ENCODE measurements around the gene RAPGEF1. TPM values are rescaled to one million over a fixed set of nuclear protein-coding genes. Genes with fewer than 3 reads are reported as not detected.

RAPGEF1 gene
- total and polyA plus RNA-seq, 2 experiments from 2014 or later: 9.9 to 82.8 TPM

GRCh38 chr9:131771646-131772045, 31.8 kb upstream of the RAPGEF1 start (continued):
- TF ChIP-seq ZNF114 (CRISPR knock-in tag; IDR thresholded peaks at IDR 0.05) (no peak), CTCF (conservative IDR thresholded peaks at IDR 0.05; ENCODE audit: low read depth in 2 of 2) (no peak), CREB1 (CRISPR knock-in tag; IDR thresholded peaks at IDR 0.05; ENCODE audit: low read depth) (no peak), POLR2AphosphoS5 (IDR thresholded peaks at IDR 0.05; ENCODE audit: low read depth) (no peak)

DNA sequence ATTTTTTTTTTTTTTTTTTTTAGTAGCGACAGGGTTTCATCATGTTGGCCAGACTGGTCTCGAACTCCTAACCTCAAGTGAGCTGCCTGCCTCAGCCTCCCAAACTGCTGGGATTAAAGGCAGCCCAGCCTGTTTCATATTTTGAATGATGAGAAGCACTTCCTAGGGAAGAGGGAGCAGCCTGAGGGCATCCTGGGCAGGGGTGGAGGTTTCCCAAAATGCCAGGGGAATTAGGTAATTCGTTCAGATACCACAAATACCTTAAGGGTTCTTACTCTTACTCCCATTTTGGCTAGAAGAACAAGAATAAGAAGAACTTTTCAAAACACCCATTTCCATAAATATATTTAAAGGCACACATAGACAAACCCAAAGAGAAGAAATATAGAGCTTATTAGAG, 29.5 kb upstream of the RAPGEF1 start:
- Histone ChIP-seq H3F3A (replicated peaks; ENCODE audit: low read depth) (no peaks in the 10 kb centered on the region), H3K36me3 (ENCODE audit: insufficient read depth) (no peaks in the 10 kb centered on the region), H3K27ac (ENCODE audit: low read depth) (no peak overlapping the region), H3K79me2 (replicated peaks; ENCODE audit: insufficient read depth) (no peaks in the 10 kb centered on the region), H3K27me3 (ENCODE audit: insufficient read depth) (no peaks in the 10 kb centered on the region), H3K4me1 (ENCODE audit: insufficient read depth) (no peaks in the 10 kb centered on the region), H3K9me2 (ENCODE audit: insufficient read depth) (no peaks in the 10 kb centered on the region), H3K4me2 (no peak overlapping the region), H2AFZ (no peak overlapping the region), H4K20me1 (replicated peaks; ENCODE audit: insufficient read depth) (no peaks in the 10 kb centered on the region), H3K4me3 (no peak overlapping the region)
- DNase-seq (ENCODE audit: low spot score) (no peak), ATAC-seq (no peak)
- H3K4me1 Mint-ChIP-seq: no peaks in the 10 kb centered on the region
- H3K27ac Mint-ChIP-seq: no peak overlapping the region
- no peaks in the 10 kb centered on the region for H3K9me3 Mint-ChIP-seq
- H3K36me3 Mint-ChIP-seq (ENCODE audit: low read depth): no peaks in the 10 kb centered on the region
- no peak overlapping the region for H3K4me3 Mint-ChIP-seq
- peaks cover 3% of the 10 kb centered on the region for H3K27me3 Mint-ChIP-seq (ENCODE audit: insufficient read depth, low read depth, poor library complexity)
- TF ChIP-seq, protein P1, sequence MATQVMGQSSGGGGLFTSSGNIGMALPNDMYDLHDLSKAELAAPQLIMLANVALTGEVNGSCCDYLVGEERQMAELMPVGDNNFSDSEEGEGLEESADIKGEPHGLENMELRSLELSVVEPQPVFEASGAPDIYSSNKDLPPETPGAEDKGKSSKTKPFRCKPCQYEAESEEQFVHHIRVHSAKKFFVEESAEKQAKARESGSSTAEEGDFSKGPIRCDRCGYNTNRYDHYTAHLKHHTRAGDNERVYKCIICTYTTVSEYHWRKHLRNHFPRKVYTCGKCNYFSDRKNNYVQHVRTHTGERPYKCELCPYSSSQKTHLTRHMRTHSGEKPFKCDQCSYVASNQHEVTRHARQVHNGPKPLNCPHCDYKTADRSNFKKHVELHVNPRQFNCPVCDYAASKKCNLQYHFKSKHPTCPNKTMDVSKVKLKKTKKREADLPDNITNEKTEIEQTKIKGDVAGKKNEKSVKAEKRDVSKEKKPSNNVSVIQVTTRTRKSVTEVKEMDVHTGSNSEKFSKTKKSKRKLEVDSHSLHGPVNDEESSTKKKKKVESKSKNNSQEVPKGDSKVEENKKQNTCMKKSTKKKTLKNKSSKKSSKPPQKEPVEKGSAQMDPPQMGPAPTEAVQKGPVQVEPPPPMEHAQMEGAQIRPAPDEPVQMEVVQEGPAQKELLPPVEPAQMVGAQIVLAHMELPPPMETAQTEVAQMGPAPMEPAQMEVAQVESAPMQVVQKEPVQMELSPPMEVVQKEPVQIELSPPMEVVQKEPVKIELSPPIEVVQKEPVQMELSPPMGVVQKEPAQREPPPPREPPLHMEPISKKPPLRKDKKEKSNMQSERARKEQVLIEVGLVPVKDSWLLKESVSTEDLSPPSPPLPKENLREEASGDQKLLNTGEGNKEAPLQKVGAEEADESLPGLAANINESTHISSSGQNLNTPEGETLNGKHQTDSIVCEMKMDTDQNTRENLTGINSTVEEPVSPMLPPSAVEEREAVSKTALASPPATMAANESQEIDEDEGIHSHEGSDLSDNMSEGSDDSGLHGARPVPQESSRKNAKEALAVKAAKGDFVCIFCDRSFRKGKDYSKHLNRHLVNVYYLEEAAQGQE (IDR thresholded peaks at IDR 0.05; ENCODE audit: unreplicated experiment): no peak
- no peak for TF ChIP-seq POLR2AphosphoS5 (IDR thresholded peaks at IDR 0.05; ENCODE audit: low read depth)
- no peak for TF ChIP-seq ZNF331 (CRISPR knock-in tag; IDR thresholded peaks at IDR 0.05; ENCODE audit: low read depth)
- TF ChIP-seq EZH2phosphoT487 (IDR thresholded peaks at IDR 0.05; ENCODE audit: unreplicated experiment): no peak
- no peak for TF ChIP-seq CTCF (conservative IDR thresholded peaks at IDR 0.05; ENCODE audit: low read depth in 2 of 2)
- TF ChIP-seq ZNF114 (CRISPR knock-in tag; IDR thresholded peaks at IDR 0.05): no peak
- TF ChIP-seq STAT1 (IDR thresholded peaks at IDR 0.05; ENCODE audit: unreplicated experiment): no peak
- TF ChIP-seq, protein P2, sequence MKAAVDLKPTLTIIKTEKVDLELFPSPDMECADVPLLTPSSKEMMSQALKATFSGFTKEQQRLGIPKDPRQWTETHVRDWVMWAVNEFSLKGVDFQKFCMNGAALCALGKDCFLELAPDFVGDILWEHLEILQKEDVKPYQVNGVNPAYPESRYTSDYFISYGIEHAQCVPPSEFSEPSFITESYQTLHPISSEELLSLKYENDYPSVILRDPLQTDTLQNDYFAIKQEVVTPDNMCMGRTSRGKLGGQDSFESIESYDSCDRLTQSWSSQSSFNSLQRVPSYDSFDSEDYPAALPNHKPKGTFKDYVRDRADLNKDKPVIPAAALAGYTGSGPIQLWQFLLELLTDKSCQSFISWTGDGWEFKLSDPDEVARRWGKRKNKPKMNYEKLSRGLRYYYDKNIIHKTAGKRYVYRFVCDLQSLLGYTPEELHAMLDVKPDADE (IDR thresholded peaks at IDR 0.05): no peak
- TF ChIP-seq, protein P3, sequence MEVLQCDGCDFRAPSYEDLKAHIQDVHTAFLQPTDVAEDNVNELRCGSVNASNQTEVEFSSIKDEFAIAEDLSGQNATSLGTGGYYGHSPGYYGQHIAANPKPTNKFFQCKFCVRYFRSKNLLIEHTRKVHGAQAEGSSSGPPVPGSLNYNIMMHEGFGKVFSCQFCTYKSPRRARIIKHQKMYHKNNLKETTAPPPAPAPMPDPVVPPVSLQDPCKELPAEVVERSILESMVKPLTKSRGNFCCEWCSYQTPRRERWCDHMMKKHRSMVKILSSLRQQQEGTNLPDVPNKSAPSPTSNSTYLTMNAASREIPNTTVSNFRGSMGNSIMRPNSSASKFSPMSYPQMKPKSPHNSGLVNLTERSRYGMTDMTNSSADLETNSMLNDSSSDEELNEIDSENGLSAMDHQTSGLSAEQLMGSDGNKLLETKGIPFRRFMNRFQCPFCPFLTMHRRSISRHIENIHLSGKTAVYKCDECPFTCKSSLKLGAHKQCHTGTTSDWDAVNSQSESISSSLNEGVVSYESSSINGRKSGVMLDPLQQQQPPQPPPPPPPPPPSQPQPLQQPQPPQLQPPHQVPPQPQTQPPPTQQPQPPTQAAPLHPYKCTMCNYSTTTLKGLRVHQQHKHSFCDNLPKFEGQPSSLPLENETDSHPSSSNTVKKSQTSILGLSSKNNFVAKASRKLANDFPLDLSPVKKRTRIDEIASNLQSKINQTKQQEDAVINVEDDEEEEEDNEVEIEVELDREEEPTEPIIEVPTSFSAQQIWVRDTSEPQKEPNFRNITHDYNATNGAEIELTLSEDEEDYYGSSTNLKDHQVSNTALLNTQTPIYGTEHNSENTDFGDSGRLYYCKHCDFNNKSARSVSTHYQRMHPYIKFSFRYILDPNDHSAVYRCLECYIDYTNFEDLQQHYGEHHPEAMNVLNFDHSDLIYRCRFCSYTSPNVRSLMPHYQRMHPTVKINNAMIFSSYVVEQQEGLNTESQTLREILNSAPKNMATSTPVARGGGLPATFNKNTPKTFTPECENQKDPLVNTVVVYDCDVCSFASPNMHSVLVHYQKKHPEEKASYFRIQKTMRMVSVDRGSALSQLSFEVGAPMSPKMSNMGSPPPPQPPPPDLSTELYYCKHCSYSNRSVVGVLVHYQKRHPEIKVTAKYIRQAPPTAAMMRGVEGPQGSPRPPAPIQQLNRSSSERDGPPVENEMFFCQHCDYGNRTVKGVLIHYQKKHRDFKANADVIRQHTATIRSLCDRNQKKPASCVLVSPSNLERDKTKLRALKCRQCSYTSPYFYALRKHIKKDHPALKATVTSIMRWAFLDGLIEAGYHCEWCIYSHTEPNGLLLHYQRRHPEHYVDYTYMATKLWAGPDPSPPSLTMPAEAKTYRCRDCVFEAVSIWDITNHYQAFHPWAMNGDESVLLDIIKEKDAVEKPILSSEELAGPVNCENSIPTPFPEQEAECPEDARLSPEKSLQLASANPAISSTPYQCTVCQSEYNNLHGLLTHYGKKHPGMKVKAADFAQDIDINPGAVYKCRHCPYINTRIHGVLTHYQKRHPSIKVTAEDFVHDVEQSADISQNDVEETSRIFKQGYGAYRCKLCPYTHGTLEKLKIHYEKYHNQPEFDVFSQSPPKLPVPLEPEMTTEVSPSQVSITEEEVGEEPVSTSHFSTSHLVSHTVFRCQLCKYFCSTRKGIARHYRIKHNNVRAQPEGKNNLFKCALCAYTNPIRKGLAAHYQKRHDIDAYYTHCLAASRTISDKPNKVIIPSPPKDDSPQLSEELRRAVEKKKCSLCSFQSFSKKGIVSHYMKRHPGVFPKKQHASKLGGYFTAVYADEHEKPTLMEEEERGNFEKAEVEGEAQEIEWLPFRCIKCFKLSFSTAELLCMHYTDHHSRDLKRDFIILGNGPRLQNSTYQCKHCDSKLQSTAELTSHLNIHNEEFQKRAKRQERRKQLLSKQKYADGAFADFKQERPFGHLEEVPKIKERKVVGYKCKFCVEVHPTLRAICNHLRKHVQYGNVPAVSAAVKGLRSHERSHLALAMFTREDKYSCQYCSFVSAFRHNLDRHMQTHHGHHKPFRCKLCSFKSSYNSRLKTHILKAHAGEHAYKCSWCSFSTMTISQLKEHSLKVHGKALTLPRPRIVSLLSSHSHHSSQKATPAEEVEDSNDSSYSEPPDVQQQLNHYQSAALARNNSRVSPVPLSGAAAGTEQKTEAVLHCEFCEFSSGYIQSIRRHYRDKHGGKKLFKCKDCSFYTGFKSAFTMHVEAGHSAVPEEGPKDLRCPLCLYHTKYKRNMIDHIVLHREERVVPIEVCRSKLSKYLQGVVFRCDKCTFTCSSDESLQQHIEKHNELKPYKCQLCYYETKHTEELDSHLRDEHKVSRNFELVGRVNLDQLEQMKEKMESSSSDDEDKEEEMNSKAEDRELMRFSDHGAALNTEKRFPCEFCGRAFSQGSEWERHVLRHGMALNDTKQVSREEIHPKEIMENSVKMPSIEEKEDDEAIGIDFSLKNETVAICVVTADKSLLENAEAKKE (CRISPR knock-in tag; IDR thresholded peaks at IDR 0.05): no peak
